C1 segment of cervical spinal cord (tissue), 14 donors: ENCODE measurements around the gene OLFML1.

Source experiments
- DNase-seq, 14 donors: peaks; one replicate each; lab custom pipeline; 2025; lab: John Stamatoyannopoulos, UW

OLFML1 gene

GRCh38 chr11:7559398-7560283 lies 74.3 kb downstream of the OLFML1 start:
- DNase-seq: no peak
